SK-N-SH (cell line): ENCODE measurements around the gene OCA2. TPM values are rescaled to one million over a fixed set of nuclear protein-coding genes. Genes with fewer than 3 reads are reported as not detected.

Source experiments
- CTCF ChIA-PET: fragments of 300-600, 350-600 bp; formaldehyde crosslinking; extraction: SDS; loops from one replicate; lab custom pipeline; 2021; lab: Yijun Ruan, JAX
- POLR2A ChIA-PET: fragments of 350-600 bp; sonication (Branson Sonifier 250); formaldehyde crosslinking; extraction: SDS; loops from one replicate; lab custom pipeline; 2020; ENCODE audit warnings: antibody characterized with exemption, inconsistent platforms; lab: Yijun Ruan, JAX
- DNase-seq: peaks from one replicate; pipeline ENCODE4 v3.0.0; 2012
- H2AFZ ChIP-seq: fragments of 200-600 bp; sonication (generic); 2 replicates; pipeline ENCODE4 v1.8.1; 2016; ENCODE audit warnings: antibody characterized with exemption, mild to moderate bottlenecking, low read depth
- H3F3A ChIP-seq: fragments of 200-600 bp; sonication (generic); replicated peaks from 2 replicates; pipeline ENCODE3; 2016; ENCODE audit warnings: antibody characterized with exemption, mild to moderate bottlenecking; ENCODE audit not compliant: insufficient read depth
- H3K27ac ChIP-seq, 2 experiments: fragments of 200-500 bp in 1 of 2; fragments of 200-600 bp in 1 of 2; sonication (Bioruptor generic) in 1 of 2; sonication (generic), shearing (Covaris generic) in 1 of 2; 2 replicates each; pipeline versions ENCODE4 v1.5.1 to v1.6.1; 2014 to 2016; ENCODE audit warnings: low read depth in 2 of 2, inconsistent platforms in 1 of 2, low read length in 1 of 2, mild to moderate bottlenecking in 1 of 2, mixed read lengths in 1 of 2
- H3K27me3 ChIP-seq: fragments of 200-600 bp; sonication (generic), shearing (Covaris generic); 2 replicates; pipeline ENCODE4 v1.6.1; 2016; ENCODE audit warnings: mixed run types; ENCODE audit not compliant: insufficient read depth
- H3K36me3 ChIP-seq, 2 experiments: fragments of 200-500 bp in 1 of 2; fragments of 200-600 bp in 1 of 2; sonication (Bioruptor generic) in 1 of 2; sonication (generic) in 1 of 2; replicated peaks in 1 of 2; 2 replicates each; pipeline versions ENCODE3 to v1.5.1; 2014 to 2016; ENCODE audit warnings: low read length in 1 of 2, mild to moderate bottlenecking in 1 of 2; ENCODE audit not compliant: insufficient read depth in 2 of 2, control insufficient read depth in 1 of 2
- H3K4me1 ChIP-seq, 2 experiments: fragments of 200-500 bp in 1 of 2; fragments of 200-600 bp in 1 of 2; sonication (Bioruptor generic) in 1 of 2; sonication (generic), shearing (Covaris generic) in 1 of 2; 2 replicates each; pipeline versions ENCODE4 v1.5.1 to v1.6.1; 2014 to 2016; ENCODE audit warnings: low read depth in 1 of 2, low read length in 1 of 2, mixed run types in 1 of 2; ENCODE audit not compliant: insufficient read depth in 2 of 2, control insufficient read depth in 1 of 2
- H3K4me2 ChIP-seq: fragments of 200-600 bp; sonication (generic), shearing (Covaris generic); 2 replicates; pipeline ENCODE4 v1.6.1; 2017; ENCODE audit warnings: mixed run types
- H3K4me3 ChIP-seq, 2 experiments: fragments of 200-500 bp in 1 of 2; fragments of 200-600 bp in 1 of 2; sonication (Bioruptor generic) in 1 of 2; sonication (generic), shearing (Covaris generic) in 1 of 2; 2 replicates each; pipeline versions ENCODE4 v1.5.1 to v1.8.1; 2014 to 2016; ENCODE audit warnings: low read depth in 2 of 2, inconsistent platforms in 1 of 2, low read length in 1 of 2, mild to moderate bottlenecking in 1 of 2, mixed read lengths in 1 of 2, moderate library complexity in 1 of 2
- H3K79me2 ChIP-seq: fragments of 200-600 bp; sonication (generic); 2 replicates; pipeline ENCODE4 v1.8.1; 2017; ENCODE audit warnings: mild to moderate bottlenecking; ENCODE audit not compliant: insufficient read depth
- H3K9ac ChIP-seq: fragments of 200-600 bp; sonication (generic); 2 replicates; pipeline ENCODE4 v1.6.1; 2017; ENCODE audit warnings: mixed run types
- H3K9me2 ChIP-seq: fragments of 200-600 bp; sonication (generic); 2 replicates; pipeline ENCODE4 v1.6.1; 2017; ENCODE audit warnings: mixed run types
- H3K9me3 ChIP-seq: fragments of 200-600 bp; sonication (generic); 2 replicates; pipeline ENCODE4 v1.6.1; 2017; ENCODE audit warnings: mixed run types, mild to moderate bottlenecking, moderate library complexity
- H4K20me1 ChIP-seq: fragments of 200-600 bp; sonication (generic); 2 replicates; pipeline ENCODE4 v1.6.1; 2017; ENCODE audit warnings: mild to moderate bottlenecking, mixed run types; ENCODE audit not compliant: insufficient read depth
- CHD2 ChIP-seq: fragments of 150-350 bp; IDR thresholded peaks from 2 replicates; pipeline ENCODE4 v1.6.1; 2018; ENCODE audit warnings: low read length; ENCODE audit not compliant: partially characterized antibody
- EP300 ChIP-seq, 2 experiments: IDR thresholded peaks; 2 replicates each; pipeline versions ENCODE4 v1.4.0 to v1.6.1; 2012; ENCODE audit warnings: borderline replicate concordance in 1 of 2, low read depth in 1 of 2, low read length in 1 of 2
- EZH2phosphoT487 ChIP-seq: fragments of 200-600 bp; sonication (generic); IDR thresholded peaks from 2 replicates; pipeline ENCODE4 v1.6.1; 2017; ENCODE audit warnings: low read depth, mixed run types, mild to moderate bottlenecking, antibody characterized with exemption, moderate library complexity, borderline replicate concordance
- FOSL2 ChIP-seq: IDR thresholded peaks from 2 replicates; pipeline ENCODE4 v1.4.0; 2012; ENCODE audit warnings: low read depth, mild to moderate bottlenecking, moderate library complexity, borderline replicate concordance
- FOXJ3 ChIP-seq: sonication (generic); formaldehyde crosslinking; IDR thresholded peaks from 2 replicates; pipeline ENCODE4 v1.5.1; 2020; ENCODE audit warnings: mild to moderate bottlenecking, missing genetic modification reagents
- FOXM1 ChIP-seq: IDR thresholded peaks from 2 replicates; pipeline ENCODE4 v1.4.0; 2012; ENCODE audit warnings: low read depth, mild to moderate bottlenecking
- GABPA ChIP-seq: IDR thresholded peaks from 2 replicates; pipeline ENCODE4 v1.4.0; 2012; ENCODE audit warnings: low read depth, mild to moderate bottlenecking
- JUND ChIP-seq: IDR thresholded peaks from 2 replicates; pipeline ENCODE4 v1.4.0; 2012
- MEF2A ChIP-seq: IDR thresholded peaks from 2 replicates; pipeline ENCODE4 v1.4.0; 2012; ENCODE audit warnings: low read depth, borderline replicate concordance
- NFIC ChIP-seq: IDR thresholded peaks from 2 replicates; pipeline ENCODE4 v1.4.0; 2012; ENCODE audit warnings: borderline replicate concordance
- POLR2AphosphoS5 ChIP-seq: IDR thresholded peaks from 2 replicates; pipeline ENCODE4 v1.6.1; 2012; ENCODE audit warnings: low read depth, low read length
- RAD21 ChIP-seq: IDR thresholded peaks from 2 replicates; pipeline ENCODE4 v1.6.1; 2012; ENCODE audit warnings: mild to moderate bottlenecking, low read length
- RCOR1 ChIP-seq: fragments of 150-350 bp; IDR thresholded peaks from 2 replicates; pipeline ENCODE4 v1.6.1; 2017; ENCODE audit warnings: antibody characterized with exemption, low read length
- RFX5 ChIP-seq: IDR thresholded peaks from 2 replicates; pipeline ENCODE4 v1.6.1; 2012; ENCODE audit warnings: mild to moderate bottlenecking, improper control_type of control experiment, low read length
- SIN3A ChIP-seq: IDR thresholded peaks from 2 replicates; pipeline ENCODE4 v1.6.1; 2012; ENCODE audit warnings: low read depth, mild to moderate bottlenecking, low read length, moderate library complexity, borderline replicate concordance
- TAF1 ChIP-seq: IDR thresholded peaks from 2 replicates; pipeline ENCODE4 v1.6.1; 2012; ENCODE audit warnings: low read depth, mild to moderate bottlenecking, low read length, moderate library complexity, borderline replicate concordance
- TEAD4 ChIP-seq: IDR thresholded peaks from 2 replicates; pipeline ENCODE4 v1.4.0; 2012; ENCODE audit warnings: mild to moderate bottlenecking, borderline replicate concordance; ENCODE audit not compliant: insufficient read depth
- YY1 ChIP-seq: IDR thresholded peaks from 2 replicates; pipeline ENCODE4 v1.4.0; 2012; ENCODE audit warnings: low read depth, mild to moderate bottlenecking
- WGBS: methylation state at CpG from one replicate; pipeline ENCODE4 v1.1.6; 2017; ENCODE audit warnings: low lambda C conversion rate; 5-methylcytosine and 5-hydroxymethylcytosine counted together
- polyA plus RNA-seq, 3 experiments: library from polyadenylated mRNA; depleted of rRNA; stranded (reverse); fragments of >200 nt; gene quantifications; 2 replicates each; pipeline ENCODE4 v1.2.3, GENCODE V29; 2012
- TF ChIP-seq, protein P1 (sequence below): IDR thresholded peaks from 2 replicates; pipeline ENCODE4 v1.4.0; 2012; ENCODE audit warnings: low read depth, borderline replicate concordance
- TF ChIP-seq, protein P2 (sequence below): fragments of 200-600 bp; sonication (generic); IDR thresholded peaks from 2 replicates; pipeline ENCODE4 v1.6.1; 2017; ENCODE audit warnings: antibody characterized with exemption, mild to moderate bottlenecking, moderate library complexity
- TF ChIP-seq, protein P3 (sequence below): fragments of 150-350 bp; IDR thresholded peaks from 2 replicates; pipeline ENCODE4 v1.6.1; 2016; ENCODE audit warnings: mild to moderate bottlenecking, low read depth, low read length
- TF ChIP-seq, protein P4 (sequence below): IDR thresholded peaks from 2 replicates; pipeline ENCODE4 v1.4.0; 2012; ENCODE audit warnings: low read depth, borderline replicate concordance
- TF ChIP-seq, protein P5 (sequence below): IDR thresholded peaks from 2 replicates; pipeline ENCODE4 v1.4.0; 2012; ENCODE audit warnings: low read depth

Gene OCA2
- polyA plus RNA-seq, 1 of the 3 experiments (the other 2 are of a cell fraction) = 0.16 TPM

DNA sequence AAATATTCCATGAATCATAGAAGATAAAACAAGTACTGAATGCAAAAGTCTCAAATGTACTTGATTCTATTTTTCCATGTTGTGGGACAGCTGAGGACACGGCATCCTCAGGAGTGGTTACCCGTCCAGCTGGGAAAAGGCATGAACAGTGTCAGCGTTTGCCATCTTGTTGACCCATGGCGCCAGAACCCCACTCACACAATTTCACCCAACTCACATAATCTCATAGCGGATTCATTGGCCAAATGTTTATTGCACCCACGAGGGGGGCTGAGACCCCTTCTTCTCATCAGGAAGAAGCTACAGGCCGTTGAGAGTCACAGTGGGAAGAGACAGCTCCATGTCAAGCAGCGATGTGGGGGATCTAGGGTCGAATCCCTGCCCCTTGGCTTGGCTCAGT is 72.9 kb downstream of the OCA2 start:
- peaks cover 0 to 21% of the 10 kb centered on the region in 2 experiments; a peak in 2 of 4 replicates for H3K4me1 ChIP-seq
- no peaks in the 10 kb centered on the region for H3F3A ChIP-seq

DNA sequence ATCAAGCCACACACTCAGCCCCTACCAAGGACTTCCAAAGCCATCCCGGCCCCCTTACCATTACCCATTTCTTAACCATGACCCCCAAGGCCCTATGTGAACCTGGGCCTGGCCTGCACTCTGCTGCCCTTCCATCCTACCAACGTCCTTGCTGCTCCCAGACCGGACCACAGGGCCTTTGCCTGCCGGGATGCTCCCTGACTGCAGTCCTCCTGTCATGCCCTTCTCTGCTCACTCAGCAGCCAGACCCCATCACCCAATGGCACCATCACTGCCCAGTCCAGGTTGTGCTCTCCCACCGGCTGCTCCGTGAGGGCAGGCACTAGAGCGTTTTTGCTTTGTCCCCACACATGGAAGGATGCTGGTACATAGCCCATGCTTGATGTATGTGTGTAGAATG is 73.7 kb downstream of the OCA2 start:
- Histone ChIP-seq H3F3A (no peaks in the 10 kb centered on the region), H3K4me2 (no peak overlapping the region), H3K27me3 (no peaks in the 10 kb centered on the region), H3K36me3 (no peaks in the 10 kb centered on the region), H2AFZ (no peak overlapping the region), H3K9me3 (no peaks in the 10 kb centered on the region), H3K4me1 (peaks cover 0 to 23% of the 10 kb centered on the region in 2 experiments; a peak in 2 of 4 replicates), H3K9ac (no peak overlapping the region), H3K27ac (no peak overlapping the region), H3K9me2 (no peaks in the 10 kb centered on the region), H3K4me3 (no peak overlapping the region), H4K20me1 (no peaks in the 10 kb centered on the region), H3K79me2 (no peaks in the 10 kb centered on the region)
- 49% methylated on average over 7 of the region's 7 CpGs for whole genome bisulfite sequencing
- ChIA-PET POLR2A (no interaction called here), CTCF (no interaction called here)
- DNase-seq = no peak
- TF ChIP-seq GABPA (no peak), CHD2 (no peak), EP300 (IDR thresholded peaks at IDR 0.05; ENCODE audit: borderline replicate concordance in 1 of 2, low read depth in 1 of 2, low read length in 1 of 2) (no peak), FOSL2 (no peak), POLR2AphosphoS5 (no peak), TAF1 (no peak), JUND (no peak), RFX5 (no peak), EZH2phosphoT487 (no peak), RCOR1 (no peak), FOXJ3 (CRISPR knock-in tag) (no peak), FOXM1 (no peak), SIN3A (no peak)
- TF ChIP-seq, protein P1, sequence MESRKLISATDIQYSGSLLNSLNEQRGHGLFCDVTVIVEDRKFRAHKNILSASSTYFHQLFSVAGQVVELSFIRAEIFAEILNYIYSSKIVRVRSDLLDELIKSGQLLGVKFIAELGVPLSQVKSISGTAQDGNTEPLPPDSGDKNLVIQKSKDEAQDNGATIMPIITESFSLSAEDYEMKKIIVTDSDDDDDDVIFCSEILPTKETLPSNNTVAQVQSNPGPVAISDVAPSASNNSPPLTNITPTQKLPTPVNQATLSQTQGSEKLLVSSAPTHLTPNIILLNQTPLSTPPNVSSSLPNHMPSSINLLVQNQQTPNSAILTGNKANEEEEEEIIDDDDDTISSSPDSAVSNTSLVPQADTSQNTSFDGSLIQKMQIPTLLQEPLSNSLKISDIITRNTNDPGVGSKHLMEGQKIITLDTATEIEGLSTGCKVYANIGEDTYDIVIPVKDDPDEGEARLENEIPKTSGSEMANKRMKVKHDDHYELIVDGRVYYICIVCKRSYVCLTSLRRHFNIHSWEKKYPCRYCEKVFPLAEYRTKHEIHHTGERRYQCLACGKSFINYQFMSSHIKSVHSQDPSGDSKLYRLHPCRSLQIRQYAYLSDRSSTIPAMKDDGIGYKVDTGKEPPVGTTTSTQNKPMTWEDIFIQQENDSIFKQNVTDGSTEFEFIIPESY = no peak
- TF ChIP-seq, protein P2, sequence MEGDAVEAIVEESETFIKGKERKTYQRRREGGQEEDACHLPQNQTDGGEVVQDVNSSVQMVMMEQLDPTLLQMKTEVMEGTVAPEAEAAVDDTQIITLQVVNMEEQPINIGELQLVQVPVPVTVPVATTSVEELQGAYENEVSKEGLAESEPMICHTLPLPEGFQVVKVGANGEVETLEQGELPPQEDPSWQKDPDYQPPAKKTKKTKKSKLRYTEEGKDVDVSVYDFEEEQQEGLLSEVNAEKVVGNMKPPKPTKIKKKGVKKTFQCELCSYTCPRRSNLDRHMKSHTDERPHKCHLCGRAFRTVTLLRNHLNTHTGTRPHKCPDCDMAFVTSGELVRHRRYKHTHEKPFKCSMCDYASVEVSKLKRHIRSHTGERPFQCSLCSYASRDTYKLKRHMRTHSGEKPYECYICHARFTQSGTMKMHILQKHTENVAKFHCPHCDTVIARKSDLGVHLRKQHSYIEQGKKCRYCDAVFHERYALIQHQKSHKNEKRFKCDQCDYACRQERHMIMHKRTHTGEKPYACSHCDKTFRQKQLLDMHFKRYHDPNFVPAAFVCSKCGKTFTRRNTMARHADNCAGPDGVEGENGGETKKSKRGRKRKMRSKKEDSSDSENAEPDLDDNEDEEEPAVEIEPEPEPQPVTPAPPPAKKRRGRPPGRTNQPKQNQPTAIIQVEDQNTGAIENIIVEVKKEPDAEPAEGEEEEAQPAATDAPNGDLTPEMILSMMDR = no peak
- TF ChIP-seq, protein P3, sequence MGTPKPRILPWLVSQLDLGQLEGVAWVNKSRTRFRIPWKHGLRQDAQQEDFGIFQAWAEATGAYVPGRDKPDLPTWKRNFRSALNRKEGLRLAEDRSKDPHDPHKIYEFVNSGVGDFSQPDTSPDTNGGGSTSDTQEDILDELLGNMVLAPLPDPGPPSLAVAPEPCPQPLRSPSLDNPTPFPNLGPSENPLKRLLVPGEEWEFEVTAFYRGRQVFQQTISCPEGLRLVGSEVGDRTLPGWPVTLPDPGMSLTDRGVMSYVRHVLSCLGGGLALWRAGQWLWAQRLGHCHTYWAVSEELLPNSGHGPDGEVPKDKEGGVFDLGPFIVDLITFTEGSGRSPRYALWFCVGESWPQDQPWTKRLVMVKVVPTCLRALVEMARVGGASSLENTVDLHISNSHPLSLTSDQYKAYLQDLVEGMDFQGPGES = no peak
- TF ChIP-seq, protein P4, sequence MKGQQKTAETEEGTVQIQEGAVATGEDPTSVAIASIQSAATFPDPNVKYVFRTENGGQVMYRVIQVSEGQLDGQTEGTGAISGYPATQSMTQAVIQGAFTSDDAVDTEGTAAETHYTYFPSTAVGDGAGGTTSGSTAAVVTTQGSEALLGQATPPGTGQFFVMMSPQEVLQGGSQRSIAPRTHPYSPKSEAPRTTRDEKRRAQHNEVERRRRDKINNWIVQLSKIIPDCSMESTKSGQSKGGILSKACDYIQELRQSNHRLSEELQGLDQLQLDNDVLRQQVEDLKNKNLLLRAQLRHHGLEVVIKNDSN = no peak

More for the DNA sequence above, 72.9 kb downstream of the OCA2 start:
- Histone ChIP-seq H3K4me2 (no peak overlapping the region), H4K20me1 (no peaks in the 10 kb centered on the region), H3K36me3 (no peaks in the 10 kb centered on the region), H2AFZ (no peak overlapping the region), H3K27ac (no peak overlapping the region), H3K9me2 (no peaks in the 10 kb centered on the region)
- CTCF ChIA-PET = no interaction called here
- TF ChIP-seq YY1 = no peak
- TF ChIP-seq TEAD4 = no peak
- TF ChIP-seq, protein P5, sequence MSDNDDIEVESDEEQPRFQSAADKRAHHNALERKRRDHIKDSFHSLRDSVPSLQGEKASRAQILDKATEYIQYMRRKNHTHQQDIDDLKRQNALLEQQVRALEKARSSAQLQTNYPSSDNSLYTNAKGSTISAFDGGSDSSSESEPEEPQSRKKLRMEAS = no peak
- no peak for TF ChIP-seq RCOR1
- no peak for TF ChIP-seq RAD21
- TF ChIP-seq POLR2AphosphoS5 = no peak
- no peak for TF ChIP-seq MEF2A
- TF ChIP-seq, protein P4 = no peak
- no peak for TF ChIP-seq CHD2
- no peak for TF ChIP-seq NFIC
- TF ChIP-seq, all 33 proteins: peak for 0
- H3K4me3 ChIP-seq = no peak overlapping the region
- no peaks in the 10 kb centered on the region for H3K9me3 ChIP-seq
- no peaks in the 10 kb centered on the region for H3K27me3 ChIP-seq
- no peak for DNase-seq
- no peak overlapping the region for H3K9ac ChIP-seq
- no peaks in the 10 kb centered on the region for H3K79me2 ChIP-seq
- WGBS = 46% methylated on average over 8 of the region's 9 CpGs
- POLR2A ChIA-PET = no interaction called here
